ENCODE results near the gene ARMH3.
A peak's percentile ranks its signal among the peaks of the same experiment; 100 is the strongest.
"Not testable (repeated sequence)": the region's sequence is repeated elsewhere in the genome, so short reads cannot be mapped to it uniquely, and the experiment has no call there.

The ARMH3 gene

GRCh38 chr10:102040305-102041050 is 15.5 kb downstream of the ARMH3 start:
- no peak for DNase-seq

DNA sequence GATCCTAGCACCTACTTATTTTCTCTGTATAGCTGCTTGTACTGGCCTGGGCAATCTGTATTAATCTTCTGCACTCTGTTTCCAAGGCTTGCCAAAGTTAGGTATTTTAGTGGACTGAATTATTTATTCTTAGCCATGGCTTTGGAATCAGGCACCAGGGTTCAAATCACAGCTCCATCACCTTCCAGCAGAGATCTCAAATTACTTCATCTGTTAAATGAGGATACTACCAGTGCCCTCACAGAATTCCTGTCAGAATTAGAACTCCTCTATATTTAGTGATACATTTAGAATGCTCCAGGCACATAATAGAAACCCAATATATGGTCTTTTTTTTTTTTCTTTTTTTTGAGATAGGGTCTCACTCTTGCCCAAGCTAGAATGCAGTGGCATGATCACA is 17.6 kb downstream of the ARMH3 start:
- DNase-seq = no peak

- DNase-seq = not testable (repeated sequence)
Observed at GRCh38 chr10:102035807-102036206, 20.2 kb downstream of the ARMH3 start.

DNA sequence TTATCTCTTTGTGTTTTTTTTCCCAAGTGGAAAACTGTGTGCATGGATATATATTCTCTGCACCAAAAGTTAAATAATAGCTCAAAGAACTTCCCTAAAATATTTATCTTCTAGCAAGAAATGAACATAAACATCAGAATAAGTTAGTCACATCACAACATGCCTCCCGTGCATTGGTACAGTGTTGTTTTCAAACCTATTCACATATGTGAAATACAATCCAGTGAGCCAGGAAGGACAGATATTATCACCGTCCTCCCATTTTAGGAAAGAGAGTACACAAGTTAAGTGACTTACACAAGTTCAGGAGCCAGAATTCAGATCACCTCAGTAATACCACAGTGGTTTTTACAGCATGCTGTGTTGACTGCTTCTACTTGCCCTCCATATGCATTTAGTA is 22.2 kb downstream of the ARMH3 start:
- no peak for DNase-seq

DNA sequence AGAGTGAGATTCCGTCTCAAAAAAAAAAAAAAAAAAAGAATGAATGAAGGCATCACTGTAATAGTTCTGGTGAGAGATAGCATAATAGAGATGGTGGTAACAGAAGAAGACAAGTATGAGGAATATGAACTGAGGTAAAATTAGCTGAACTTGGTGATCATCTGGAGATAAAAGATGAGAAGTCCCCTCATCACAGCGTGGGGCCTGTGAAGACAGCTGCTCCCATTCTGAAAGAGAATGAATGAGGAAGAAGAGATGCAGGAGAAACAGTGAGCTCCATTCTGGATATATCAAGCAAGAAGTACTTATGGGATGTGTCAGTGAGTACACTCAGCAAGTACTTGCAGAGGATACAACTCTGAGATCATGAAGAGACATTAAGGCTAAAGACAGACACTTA is 28.7 kb downstream of the ARMH3 start:
- no peak for DNase-seq

DNA sequence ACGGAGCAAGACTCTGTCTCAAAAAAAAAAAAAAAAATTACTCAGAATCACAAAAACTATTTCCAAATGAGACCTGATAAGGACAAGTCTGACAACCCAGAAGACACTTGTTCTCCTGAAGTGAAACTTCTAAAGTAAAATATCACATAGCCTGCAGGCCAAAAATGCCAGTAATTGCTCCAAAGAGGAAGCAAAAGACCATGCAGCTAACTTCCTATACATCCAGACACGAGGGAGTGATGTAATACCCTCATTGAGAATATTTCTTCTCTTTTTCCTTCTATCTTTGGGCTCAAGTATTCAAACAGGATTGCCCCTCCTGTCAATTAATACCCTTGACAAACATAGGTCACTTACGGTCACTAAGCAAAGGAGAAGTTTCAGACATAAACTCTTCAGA is 31.2 kb downstream of the ARMH3 start:
- DNase-seq = no peak

GRCh38 chr10:102020938-102021337 is 35.0 kb downstream of the ARMH3 start:
- no peak for DNase-seq

DNA sequence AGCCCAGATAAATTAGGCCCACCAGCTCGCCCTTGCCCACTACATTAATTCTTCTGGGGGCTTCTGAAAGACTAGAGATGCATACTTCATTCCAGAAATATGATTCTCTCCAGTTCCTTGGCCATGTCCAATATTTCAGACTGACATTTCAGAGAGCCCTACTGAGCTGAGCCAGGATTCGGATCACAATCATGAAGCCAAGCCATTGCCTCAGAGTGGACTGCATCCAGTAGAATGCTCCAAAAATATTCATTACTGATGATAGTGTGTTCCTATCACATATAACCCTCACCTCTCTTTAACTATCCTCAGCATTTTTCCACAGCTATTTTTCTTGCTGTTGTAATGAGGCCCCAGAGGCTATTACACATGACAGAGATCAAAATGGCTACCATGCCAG is 38.7 kb downstream of the ARMH3 start:
- no peak for DNase-seq

DNA sequence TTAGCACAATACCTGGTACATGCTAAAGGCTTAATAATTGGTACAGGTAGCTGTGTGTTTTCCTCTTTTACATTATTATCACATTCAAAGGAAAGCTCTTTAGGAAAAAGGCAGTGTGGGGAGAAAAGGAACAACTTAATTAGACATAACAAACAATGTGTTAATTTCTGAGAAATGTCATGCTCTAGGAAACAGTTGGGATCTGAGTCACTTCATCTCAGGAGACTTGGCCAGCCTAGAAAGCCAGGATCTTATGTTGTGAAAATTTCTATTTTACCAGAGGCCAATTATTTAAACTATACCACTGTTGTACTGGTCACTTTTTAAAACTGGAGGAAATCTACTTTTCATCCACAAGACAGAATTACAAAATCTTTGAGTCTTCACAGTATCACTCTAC is 39.6 kb downstream of the ARMH3 start:
- no peak for DNase-seq

GRCh38 chr10:102010961-102011360 is 45.0 kb downstream of the ARMH3 start:
- no peak for DNase-seq

GRCh38 chr10:102009801-102010425 is 46.1 kb downstream of the ARMH3 start:
- DNase-seq = peak in 4 of 6 experiments; percentile 9 to 63 (median 38)

DNA sequence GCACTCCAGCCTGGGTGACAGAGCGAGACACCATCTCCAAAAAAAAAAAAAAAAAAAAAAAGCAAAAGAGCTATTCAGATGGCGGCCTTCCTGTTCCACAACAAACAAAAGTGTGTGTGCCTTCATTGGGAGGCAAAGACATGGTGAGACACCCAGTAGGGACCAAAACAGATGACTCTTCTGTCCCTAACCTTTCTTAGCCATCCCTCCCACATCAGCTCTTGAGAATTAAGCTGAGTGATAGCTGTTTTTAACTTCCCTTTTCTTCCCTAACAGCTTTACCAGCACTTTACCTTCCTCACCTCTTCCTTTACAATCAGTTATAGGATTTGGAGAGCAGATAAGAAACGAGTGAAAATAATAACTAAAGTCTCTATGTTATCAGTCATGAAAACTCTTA is 48.2 kb downstream of the ARMH3 start:
- no peak for DNase-seq

DNA sequence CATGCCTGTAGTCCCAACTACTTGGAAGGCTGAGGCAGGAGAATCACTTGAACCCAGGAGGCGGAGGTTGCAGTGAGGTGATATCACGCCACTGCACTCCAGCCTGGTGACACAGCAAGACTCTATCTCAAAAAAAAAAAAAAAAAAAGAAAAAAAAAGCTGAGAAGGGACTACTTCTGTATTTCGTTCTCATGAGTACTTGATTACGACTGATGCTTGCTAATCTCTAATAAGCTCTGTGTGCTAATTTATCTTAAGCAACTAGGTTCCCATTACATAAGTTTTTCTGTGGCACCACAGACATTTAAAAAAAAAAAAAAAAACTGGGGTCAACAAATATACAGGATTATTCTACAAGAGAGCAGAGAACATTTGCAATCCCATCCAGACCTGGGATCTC is 48.9 kb downstream of the ARMH3 start:
- DNase-seq = not testable (repeated sequence)

DNA sequence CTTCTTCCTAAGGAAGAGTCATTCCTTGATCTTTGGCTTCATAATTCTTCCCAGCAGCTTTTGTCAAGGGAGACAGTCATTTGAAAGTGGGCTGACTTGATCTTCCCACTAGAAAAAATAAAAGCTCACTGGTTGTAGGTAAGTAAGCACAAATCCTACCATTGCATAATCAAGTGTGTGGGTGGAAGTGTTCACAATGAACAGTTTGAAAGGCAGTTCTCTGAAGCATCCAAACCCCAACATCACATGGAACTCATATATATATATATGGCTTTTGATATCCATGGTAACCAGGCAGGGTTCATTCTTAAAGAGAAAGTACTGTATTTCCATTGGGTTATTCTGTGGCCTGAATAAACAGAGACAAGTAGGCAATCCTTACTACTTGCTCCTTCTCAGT is 51.6 kb downstream of the ARMH3 start:
- no peak for DNase-seq

- DNase-seq = no peak
Observed at GRCh38 chr10:102003541-102003940, 52.4 kb downstream of the ARMH3 start.

GRCh38 chr10:102001435-102002068 is 54.4 kb downstream of the ARMH3 start:
- DNase-seq = no peak

- no peak for DNase-seq
Observed at GRCh38 chr10:101997803-101998202, 58.2 kb downstream of the ARMH3 start.

DNA sequence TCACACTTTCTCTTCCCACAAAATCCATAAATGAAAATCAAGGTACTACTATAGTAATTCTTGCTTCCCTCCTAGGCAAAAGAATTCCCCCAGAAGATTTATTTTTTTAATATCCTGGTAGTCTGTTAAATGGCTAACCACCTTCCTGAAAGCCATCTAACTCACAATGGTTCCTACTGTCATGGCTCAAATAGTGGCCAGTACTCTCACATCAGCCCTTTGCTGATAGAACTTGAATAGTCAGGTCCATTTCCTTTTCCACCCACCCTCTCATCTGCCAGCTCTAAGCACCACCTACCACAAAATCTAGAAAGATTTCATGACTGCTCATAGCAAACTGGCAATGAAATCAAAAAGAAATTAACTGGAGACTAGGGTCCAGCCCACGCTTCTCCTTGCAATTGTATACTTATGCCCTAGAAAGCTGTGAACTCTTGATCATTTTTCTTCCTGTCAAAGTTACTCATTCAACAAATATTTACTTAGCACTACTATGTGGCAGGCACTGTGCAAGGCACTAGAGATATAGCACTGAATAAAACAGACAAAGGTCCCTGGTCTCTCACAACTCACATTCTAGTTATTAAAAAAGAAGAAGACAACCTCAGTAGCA is 60.4 kb downstream of the ARMH3 start:
- DNase-seq = no peak

- DNase-seq = no peak
Observed at GRCh38 chr10:101993651-101994200, 62.2 kb downstream of the ARMH3 start.

DNA sequence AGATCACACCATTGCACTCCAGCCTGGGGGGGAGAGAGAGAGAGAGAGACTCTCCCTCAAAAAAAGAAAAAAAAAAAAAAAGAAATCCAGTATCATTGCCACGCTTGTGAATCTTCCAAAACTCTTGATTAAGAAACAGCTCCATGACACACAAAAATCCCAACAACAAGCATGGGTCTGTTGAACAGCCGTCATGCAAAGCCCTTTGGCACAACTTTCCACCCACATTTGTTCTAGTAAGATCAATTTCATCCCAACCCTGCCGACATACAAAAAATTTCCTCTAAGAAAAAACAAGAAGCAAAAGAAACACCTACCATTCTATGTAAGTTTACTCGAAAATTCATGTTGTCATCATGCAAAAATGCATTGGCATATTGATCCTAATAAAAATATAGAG is 62.8 kb downstream of the ARMH3 start:
- no peak for DNase-seq

GRCh38 chr10:101987136-101987535 is 68.8 kb downstream of the ARMH3 start:
- no peak for DNase-seq

GRCh38 chr10:101986624-101986971 is 69.4 kb downstream of the ARMH3 start:
- no peak for DNase-seq

- DNase-seq = not testable (repeated sequence)
Observed at GRCh38 chr10:101980677-101981076, 75.3 kb downstream of the ARMH3 start.
